CD4-positive, alpha-beta T cell treated with Interleukin-2 at 100 ng/mL for 4 hours (primary cell): Measurements from ENCODE around the gene BCORL1.
A peak's percentile ranks its signal among the peaks of the same experiment; 100 is the strongest.

Experiments used
- DNase-seq: peaks from one replicate; pipeline ENCODE4 v3.0.0-alpha.2; 2020; ENCODE audit warnings: low spot score

BCORL1 gene

GRCh38 chrX:129982300-129983251 lies at the start of gene BCORL1:
TSS of gene BCORL1 (plus strand) at chrX:129982635. CDS start at chrX:130005232, 22,597 bp downstream.
- DNase-seq, result peak; percentile 91

DNA sequence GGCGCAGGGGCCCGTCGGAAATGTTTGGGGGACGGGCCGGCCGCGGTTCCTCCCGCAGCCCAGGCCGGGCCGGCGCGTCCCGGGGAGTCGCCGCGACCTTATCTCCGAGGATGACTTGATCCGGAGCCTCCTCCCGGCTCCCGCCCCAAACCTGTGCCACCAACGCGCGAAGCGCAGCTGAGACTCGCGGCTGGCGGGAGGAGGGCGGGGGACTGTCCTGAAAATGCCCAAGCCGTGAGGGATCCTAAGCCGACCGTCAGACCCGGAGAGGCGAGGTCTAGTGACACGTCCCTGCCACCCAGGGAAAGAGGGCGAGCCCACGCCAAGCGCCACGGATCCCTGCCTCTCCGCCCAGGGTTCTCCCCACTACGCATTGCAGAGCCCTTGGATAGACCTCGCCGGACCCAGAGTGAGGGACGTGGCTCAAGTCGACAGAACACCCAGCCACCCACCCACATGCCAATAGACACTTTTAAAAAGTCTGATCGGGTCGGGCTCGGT lies 49.6 kb upstream of the BCORL1 start:
- no peak for DNase-seq

GRCh38 chrX:129933700-129934099 lies 48.7 kb upstream of the BCORL1 start:
- no peak for DNase-seq

GRCh38 chrX:129934461-129934860 lies 48.0 kb upstream of the BCORL1 start:
- DNase-seq, result no peak

GRCh38 chrX:129934952-129935351 lies 47.5 kb upstream of the BCORL1 start:
- no peak for DNase-seq

- DNase-seq, result no peak
Measured at GRCh38 chrX:129938081-129938480, 44.4 kb upstream of the BCORL1 start.

DNA sequence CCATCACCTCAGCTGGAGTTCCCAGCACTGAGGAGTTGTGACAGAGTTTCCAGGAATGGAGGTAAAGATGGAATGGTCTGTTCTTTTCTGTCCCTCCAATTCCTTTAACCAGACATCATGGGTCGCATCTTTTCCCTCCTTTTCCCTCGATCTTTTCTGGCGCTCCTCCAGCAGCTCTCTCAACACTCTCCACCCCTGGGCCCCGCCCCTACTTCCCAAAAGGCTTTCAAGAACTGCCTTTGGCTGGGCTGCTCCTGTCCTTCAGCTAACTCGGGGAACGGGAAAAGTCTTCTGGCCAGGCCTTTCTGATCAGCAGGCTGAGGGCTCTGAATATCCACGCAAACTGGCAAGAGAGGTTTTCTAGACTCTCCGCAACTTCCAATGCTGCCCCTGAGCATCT lies 42.4 kb upstream of the BCORL1 start:
- no peak for DNase-seq

- DNase-seq, result no peak
Measured at GRCh38 chrX:129940721-129941120, 41.7 kb upstream of the BCORL1 start.

- DNase-seq, result no peak
Measured at GRCh38 chrX:129945131-129945530, 37.3 kb upstream of the BCORL1 start.

- DNase-seq, result no peak
Measured at GRCh38 chrX:129953334-129953648, 29.1 kb upstream of the BCORL1 start.

DNA sequence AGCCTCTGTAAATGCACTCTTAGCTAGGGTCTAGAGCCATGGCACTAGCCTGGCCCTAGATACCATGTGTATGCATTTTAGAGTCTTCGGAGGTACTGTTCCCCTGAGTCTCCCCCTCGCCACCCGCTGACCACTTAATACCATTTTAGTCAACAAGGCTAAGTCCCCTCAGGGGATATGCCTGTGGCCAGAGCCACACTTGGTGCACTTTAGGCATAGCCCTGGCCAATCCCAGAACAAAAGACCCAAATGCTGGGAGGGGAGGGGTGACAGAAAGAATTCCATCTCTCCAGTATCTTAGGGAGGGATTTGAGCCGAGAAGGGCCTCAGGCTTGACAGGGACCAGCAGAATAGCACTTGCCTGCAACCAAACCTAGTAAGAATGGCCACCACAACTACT lies 28.6 kb upstream of the BCORL1 start:
- DNase-seq, result no peak

DNA sequence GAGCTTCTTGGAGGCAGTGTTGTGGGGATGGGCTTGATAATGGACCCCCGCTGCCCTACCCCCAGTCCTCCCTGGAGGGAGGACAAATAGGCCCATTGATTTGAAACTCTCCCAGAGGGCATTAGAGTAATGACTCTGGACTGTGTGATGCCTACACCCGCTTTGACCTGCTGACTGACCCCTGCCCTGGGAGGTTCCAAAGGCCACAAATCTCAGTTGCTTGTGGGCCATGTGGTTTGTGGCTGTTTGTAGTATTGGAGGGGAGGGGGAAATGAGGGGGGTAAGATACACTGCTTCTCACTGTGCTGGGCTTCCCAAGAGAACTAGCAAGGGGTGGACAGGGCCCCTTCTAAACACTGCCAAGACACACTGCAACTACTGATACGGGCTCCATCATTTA lies 27.6 kb upstream of the BCORL1 start:
- DNase-seq, result no peak

GRCh38 chrX:129955682-129956081 lies 26.8 kb upstream of the BCORL1 start:
- no peak for DNase-seq

- DNase-seq, result no peak
Measured at GRCh38 chrX:129956145-129956544, 26.3 kb upstream of the BCORL1 start.

- DNase-seq, result no peak
Measured at GRCh38 chrX:129956765-129957164, 25.7 kb upstream of the BCORL1 start.

- DNase-seq, result peak; percentile 25
Measured at GRCh38 chrX:129957241-129958082, 25.0 kb upstream of the BCORL1 start.

DNA sequence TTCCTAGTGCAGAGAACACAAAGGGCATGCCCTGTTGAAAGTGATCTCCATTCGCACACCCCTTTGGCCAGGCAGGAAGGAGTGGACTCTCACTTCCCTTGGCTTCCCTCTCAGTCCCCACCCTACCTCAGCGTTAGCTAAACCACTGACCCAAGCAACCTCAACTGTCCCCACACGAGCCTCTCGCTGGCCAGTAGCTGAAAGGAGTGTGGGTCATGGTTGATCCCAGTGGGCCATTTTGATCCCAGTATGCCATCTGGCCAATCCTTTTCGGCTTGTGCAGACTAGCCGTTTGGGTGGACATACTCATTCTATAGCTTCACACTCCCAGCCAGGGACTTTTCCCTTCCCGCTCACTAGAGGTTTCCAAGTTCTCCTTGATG lies 24.4 kb upstream of the BCORL1 start:
- no peak for DNase-seq

DNA sequence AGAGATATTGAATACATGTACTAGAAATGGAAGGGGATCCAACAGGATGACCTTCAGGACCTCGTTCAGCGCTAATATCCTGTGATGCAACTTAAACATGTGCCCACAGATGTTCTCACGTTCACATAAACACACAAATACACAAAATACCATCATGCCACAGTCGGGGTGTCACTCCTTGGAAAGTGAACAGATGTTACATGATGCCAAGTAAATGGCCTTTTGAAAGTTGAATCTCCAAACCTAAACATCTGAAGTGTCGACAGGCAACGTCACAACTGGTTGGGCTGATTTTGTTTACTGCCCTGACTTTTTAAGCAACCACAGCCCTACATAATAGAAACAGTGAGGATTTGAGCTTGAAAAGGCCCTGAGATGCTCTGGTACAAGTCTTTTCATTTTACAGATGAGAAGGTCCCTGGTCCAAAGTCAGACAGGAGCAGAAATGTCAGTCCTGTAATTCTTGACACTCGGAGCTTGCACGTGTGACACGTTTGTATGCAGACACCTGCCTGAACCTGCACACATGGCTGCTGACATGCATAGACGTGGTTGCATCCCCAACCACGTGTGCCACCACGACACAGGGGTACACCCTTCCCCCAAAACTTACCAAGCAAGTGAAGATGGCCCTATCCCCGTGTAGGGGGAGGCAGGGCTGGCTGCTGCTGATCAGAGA lies 23.5 kb upstream of the BCORL1 start:
- DNase-seq, result no peak

GRCh38 chrX:129959493-129959832 lies 23.0 kb upstream of the BCORL1 start:
- DNase-seq, result no peak

DNA sequence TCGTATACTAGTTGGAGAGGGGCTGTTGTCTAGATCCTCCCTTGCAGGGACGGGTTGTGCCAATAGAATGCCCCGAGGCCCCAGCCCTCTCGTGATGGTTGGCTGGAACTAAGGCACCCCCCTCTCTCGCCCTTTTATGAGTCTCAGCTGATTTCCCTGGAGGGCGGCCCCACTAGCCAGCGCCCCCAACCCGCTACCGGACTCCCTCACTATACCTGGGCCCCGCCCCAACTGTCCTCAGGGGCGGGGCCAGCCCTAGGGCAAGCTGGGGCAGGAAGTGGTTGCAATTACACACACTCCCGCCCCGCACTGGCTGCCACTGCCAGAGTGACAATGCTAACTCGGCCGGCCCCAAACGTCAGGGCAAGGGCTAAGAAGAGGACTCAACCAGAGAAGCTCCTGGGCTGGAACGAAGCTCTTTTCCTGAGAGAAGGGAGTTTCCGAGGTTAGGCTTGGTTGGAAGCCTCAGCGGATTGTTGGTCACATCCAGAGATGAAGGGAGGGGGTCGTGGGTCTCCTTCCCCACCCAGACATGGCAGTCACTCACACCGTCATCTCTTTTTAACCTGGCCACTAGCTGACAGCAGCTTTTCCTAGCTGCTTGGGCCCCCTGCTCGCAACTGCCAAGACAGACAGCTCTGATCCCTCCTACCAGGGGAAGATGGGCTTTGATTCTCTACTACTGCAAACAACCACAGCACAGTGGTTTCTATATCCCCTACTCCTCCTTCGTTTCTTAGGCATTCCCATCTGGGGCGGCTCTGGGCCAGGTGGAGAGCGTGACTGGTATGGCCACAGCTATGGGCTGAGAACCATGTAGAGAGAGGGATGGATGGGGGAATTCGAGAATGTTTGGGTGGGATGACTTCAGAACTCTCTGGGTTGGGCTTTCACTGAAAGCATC lies 21.0 kb upstream of the BCORL1 start:
- peak; percentile 65 for DNase-seq

DNA sequence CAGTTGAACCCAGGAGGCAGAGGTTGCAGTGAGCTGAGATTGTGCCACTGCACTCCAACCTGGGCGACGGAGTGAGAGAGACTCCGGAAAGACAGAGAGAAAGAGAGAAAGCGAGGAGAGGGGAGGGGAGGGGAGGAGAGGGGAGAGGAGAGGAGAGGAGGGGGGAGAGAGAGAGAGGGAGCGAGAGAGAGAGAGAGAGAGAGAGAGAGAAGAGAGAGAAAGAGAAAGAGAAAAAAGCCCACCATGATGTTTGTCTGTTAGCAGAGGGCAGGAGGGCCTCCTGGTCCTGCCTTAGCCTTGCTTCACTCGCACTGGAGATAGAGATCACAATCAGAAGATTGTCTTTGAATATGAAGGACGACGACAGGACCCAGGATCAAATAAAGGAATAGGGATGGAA lies 18.7 kb upstream of the BCORL1 start:
- no peak for DNase-seq
